Lung (tissue), 16 donors: ENCODE results near the gene LSM7. TPM values are rescaled to one million over a fixed set of nuclear protein-coding genes. Genes with fewer than 3 reads are reported as not detected.

Experiments used
- ATAC-seq: fragments of 200-7000 bp; cut with Tn5 transposase; one replicate; pipeline ENCODE4 v1.9.1; 2020; ENCODE audit warnings: moderate number of reproducible peaks; ENCODE audit not compliant: insufficient read depth, low FRiP score
- DNase-seq, 3 donors: peaks; one replicate each; pipeline ENCODE4 v3.0.0-alpha.2; 2013 to 2017
- H3K27ac ChIP-seq, 2 donors: one replicate each; pipeline ENCODE4 v1.5.1; 2013; ENCODE audit warnings: mild to moderate bottlenecking in 2 of 2, moderate library complexity in 2 of 2, control low read depth in 1 of 2, inconsistent platforms in 1 of 2, low read depth in 1 of 2, low read length in 1 of 2
- H3K27me3 ChIP-seq, 3 donors: one replicate each; pipeline ENCODE4 v1.5.1; 2013; ENCODE audit warnings: low read length in 2 of 3; ENCODE audit not compliant: control insufficient read depth in 3 of 3, insufficient read depth in 3 of 3
- H3K36me3 ChIP-seq, 4 donors: one replicate each; pipeline ENCODE4 v1.5.1; 2013; ENCODE audit warnings: low read length in 4 of 4, mild to moderate bottlenecking in 1 of 4, moderate library complexity in 1 of 4; ENCODE audit not compliant: control insufficient read depth in 4 of 4, insufficient read depth in 4 of 4
- H3K4me1 ChIP-seq, 5 donors: one replicate each; pipeline ENCODE4 v1.5.1; 2013; ENCODE audit warnings: low read length in 5 of 5, mild to moderate bottlenecking in 2 of 5, moderate library complexity in 1 of 5; ENCODE audit not compliant: control insufficient read depth in 5 of 5, insufficient read depth in 5 of 5
- H3K4me3 ChIP-seq: one replicate; pipeline ENCODE4 v1.5.1; 2013; ENCODE audit warnings: mild to moderate bottlenecking, control low read depth, moderate library complexity
- H3K9ac ChIP-seq, 2 donors: one replicate each; pipeline ENCODE4 v1.5.1; 2013; ENCODE audit warnings: low read length in 2 of 2, control low read depth in 1 of 2; ENCODE audit not compliant: insufficient read depth in 1 of 2
- H3K9me3 ChIP-seq, 4 donors: one replicate each; pipeline ENCODE4 v1.5.1; 2013; ENCODE audit warnings: low read length in 3 of 4, mild to moderate bottlenecking in 1 of 4, moderate library complexity in 1 of 4; ENCODE audit not compliant: control insufficient read depth in 4 of 4, insufficient read depth in 3 of 4
- WGBS, 2 donors: extraction: QIAGEN DNeasy Blood & Tissue Kit; methylation state at CpG; one replicate each; pipeline ENCODE4 v1.1.7; 2013; 5-methylcytosine and 5-hydroxymethylcytosine counted together
- long read RNA-seq, 5 donors: transcript quantifications; one replicate each; lab custom pipeline, GENCODE V29; 2026
- polyA plus RNA-seq, 2 donors: library from polyadenylated mRNA; stranded (reverse); fragments of 200-250 nt; gene quantifications; one replicate each; pipeline ENCODE4 v1.2.1, GENCODE V29; 2013
- total RNA-seq, 2 donors: library from RNA; depleted of rRNA in 1 of 2; stranded (reverse); fragments of >200 nt in 1 of 2; gene quantifications; one replicate each; pipeline ENCODE4 v1.2.1, GENCODE V29; 2014 to 2021
- TF ChIP-seq, protein P1 (sequence below): IDR thresholded peaks from 2 replicates; pipeline ENCODE4 v1.5.1; 2012; ENCODE audit warnings: mild to moderate bottlenecking; ENCODE audit errors: control extremely low read depth, extremely low read depth
- donor health status: control.
- donor health status: control.
- donor health status: Bipolar disorder and iron deficiency.
- donor health status: healthy.
- donor health status: DM: yes; HTN: yes; CAD: no.

The LSM7 gene
- total RNA-seq: 10 to 100 TPM; 54.9 to 92.1 TPM
- 100 to 1,000 TPM; 291 to 307 TPM for polyA plus RNA-seq
- long read RNA-seq, donor 1, transcript LSM7-201 (4 exons, 529 nt): major isoform, 59 of 109 reads
- long read RNA-seq, donor 1, transcript LSM7-203 (4 exons, 512 nt): minor isoform, 10 of 109 reads
- long read RNA-seq, donor 1, transcript LSM7-206 (2 exons, 710 nt): minor isoform, 10 of 109 reads
- long read RNA-seq, donor 1, partial matches to known transcripts: 24 of 109 reads
- long read RNA-seq, donor 1, other reads (novel, unspliced or antisense): 0 of 109 reads
- long read RNA-seq, donor 2, transcript LSM7-203 (4 exons, 512 nt): minor isoform, 8 of 72 reads
- long read RNA-seq, donor 2, transcript LSM7-206 (2 exons, 710 nt): minor isoform, 10 of 72 reads
- long read RNA-seq, donor 2, transcript LSM7-204 (3 exons, 575 nt): minor isoform, 6 of 72 reads
- long read RNA-seq, donor 2, transcript LSM7-201 (4 exons, 529 nt): major isoform, 35 of 72 reads
- long read RNA-seq, donor 2, partial matches to known transcripts: 12 of 72 reads
- long read RNA-seq, donor 2, other reads (novel, unspliced or antisense): 0 of 72 reads
- long read RNA-seq, donor 3, transcript LSM7-204 (3 exons, 575 nt): minor isoform, 6 of 50 reads
- long read RNA-seq, donor 3, transcript LSM7-203 (4 exons, 512 nt): minor isoform, 8 of 50 reads
- long read RNA-seq, donor 3, transcript LSM7-201 (4 exons, 529 nt): major isoform, 27 of 50 reads
- long read RNA-seq, donor 3, partial matches to known transcripts: 7 of 50 reads
- long read RNA-seq, donor 3, other reads (novel, unspliced or antisense): 0 of 50 reads
- long read RNA-seq, donor 4, transcript LSM7-206 (2 exons, 710 nt): minor isoform, 10 of 70 reads
- long read RNA-seq, donor 4, transcript LSM7-203 (4 exons, 512 nt): minor isoform, 5 of 70 reads
- long read RNA-seq, donor 4, transcript LSM7-204 (3 exons, 575 nt): minor isoform, 9 of 70 reads
- long read RNA-seq, donor 4, transcript LSM7-201 (4 exons, 529 nt): major isoform, 33 of 70 reads
- long read RNA-seq, donor 4, partial matches to known transcripts: 13 of 70 reads
- long read RNA-seq, donor 4, other reads (novel, unspliced or antisense): 0 of 70 reads
- long read RNA-seq, donor 5, transcript LSM7-204 (3 exons, 575 nt): minor isoform, 25 of 171 reads
- long read RNA-seq, donor 5, transcript LSM7-201 (4 exons, 529 nt): major isoform, 79 of 171 reads
- long read RNA-seq, donor 5, transcript LSM7-203 (4 exons, 512 nt): minor isoform, 15 of 171 reads
- long read RNA-seq, donor 5, transcript LSM7-206 (2 exons, 710 nt): minor isoform, 17 of 171 reads
- long read RNA-seq, donor 5, partial matches to known transcripts: 33 of 171 reads
- long read RNA-seq, donor 5, other reads (novel, unspliced or antisense): 0 of 171 reads

DNA sequence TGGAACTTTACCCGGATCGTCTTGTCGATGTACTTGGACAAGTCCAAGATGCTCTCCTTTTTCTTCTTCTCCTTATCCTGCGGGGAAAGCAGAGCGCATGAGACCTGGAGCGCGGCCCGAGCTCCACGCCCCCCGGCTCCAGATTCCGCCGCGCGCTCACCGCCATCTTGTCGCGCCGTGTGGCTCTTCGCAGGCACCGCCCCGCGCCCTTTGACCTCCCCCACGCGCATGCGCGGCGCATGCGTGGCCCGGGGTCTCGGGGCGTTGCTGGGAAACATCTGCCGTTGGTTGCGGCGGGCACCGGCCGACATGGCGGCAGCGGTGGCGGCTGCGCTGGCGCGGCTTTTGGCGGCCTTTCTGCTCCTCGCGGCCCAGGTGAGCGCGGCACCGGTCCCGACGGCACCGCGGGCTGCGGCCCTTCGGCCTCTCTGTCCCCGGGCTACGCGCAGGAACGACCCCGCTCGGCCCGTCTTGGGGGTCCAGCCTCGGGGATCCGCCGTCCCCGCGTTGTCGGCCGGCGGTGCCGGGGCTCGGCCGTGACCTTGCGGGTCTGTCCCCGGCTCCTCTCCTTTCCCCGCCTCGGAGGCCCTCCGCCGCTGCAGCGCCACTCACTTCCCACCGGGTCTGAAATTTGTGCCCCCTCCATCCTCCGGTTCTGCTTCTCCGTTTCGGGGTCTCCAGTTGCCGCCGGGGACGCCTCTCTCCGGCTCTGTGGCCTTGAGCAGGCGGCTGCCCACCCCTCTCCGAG, at the start of gene LSM7, which contains the start of gene SPPL2B:
LSM7 (minus strand) TSS at position 186 of the 748 bp plus-strand sequence; CDS start at position 166, 20 bp downstream.
SPPL2B (plus strand) TSS at position 284 of the 748 bp plus-strand sequence; CDS start at position 310, 26 bp downstream.
- Histone ChIP-seq H3K9ac (peak within 1 kb of the TSS; percentile 39 to 46), H3K27ac (peak within 1 kb of the TSS; percentile 69 to 86), H3K9me3 (no peaks in the 10 kb centered on the region), H3K4me3 (peak within 1 kb of the TSS; percentile 93), H3K36me3 (peaks cover 0 to 15% (median 5%) of the 10 kb centered on the region in 4 donors), H3K27me3 (no peaks in the 10 kb centered on the region), H3K4me1 (peaks cover 0 to 37% (median 18%) of the 10 kb centered on the region in 5 donors)
- ATAC-seq (peak; percentile 91), DNase-seq (peak; percentile 92 to 96 (median 92))
- WGBS, 2 donors: 0% methylated on average over 83 to 89 of the region's 89 CpGs
- TF ChIP-seq, protein P1, sequence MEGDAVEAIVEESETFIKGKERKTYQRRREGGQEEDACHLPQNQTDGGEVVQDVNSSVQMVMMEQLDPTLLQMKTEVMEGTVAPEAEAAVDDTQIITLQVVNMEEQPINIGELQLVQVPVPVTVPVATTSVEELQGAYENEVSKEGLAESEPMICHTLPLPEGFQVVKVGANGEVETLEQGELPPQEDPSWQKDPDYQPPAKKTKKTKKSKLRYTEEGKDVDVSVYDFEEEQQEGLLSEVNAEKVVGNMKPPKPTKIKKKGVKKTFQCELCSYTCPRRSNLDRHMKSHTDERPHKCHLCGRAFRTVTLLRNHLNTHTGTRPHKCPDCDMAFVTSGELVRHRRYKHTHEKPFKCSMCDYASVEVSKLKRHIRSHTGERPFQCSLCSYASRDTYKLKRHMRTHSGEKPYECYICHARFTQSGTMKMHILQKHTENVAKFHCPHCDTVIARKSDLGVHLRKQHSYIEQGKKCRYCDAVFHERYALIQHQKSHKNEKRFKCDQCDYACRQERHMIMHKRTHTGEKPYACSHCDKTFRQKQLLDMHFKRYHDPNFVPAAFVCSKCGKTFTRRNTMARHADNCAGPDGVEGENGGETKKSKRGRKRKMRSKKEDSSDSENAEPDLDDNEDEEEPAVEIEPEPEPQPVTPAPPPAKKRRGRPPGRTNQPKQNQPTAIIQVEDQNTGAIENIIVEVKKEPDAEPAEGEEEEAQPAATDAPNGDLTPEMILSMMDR: no peak

DNA sequence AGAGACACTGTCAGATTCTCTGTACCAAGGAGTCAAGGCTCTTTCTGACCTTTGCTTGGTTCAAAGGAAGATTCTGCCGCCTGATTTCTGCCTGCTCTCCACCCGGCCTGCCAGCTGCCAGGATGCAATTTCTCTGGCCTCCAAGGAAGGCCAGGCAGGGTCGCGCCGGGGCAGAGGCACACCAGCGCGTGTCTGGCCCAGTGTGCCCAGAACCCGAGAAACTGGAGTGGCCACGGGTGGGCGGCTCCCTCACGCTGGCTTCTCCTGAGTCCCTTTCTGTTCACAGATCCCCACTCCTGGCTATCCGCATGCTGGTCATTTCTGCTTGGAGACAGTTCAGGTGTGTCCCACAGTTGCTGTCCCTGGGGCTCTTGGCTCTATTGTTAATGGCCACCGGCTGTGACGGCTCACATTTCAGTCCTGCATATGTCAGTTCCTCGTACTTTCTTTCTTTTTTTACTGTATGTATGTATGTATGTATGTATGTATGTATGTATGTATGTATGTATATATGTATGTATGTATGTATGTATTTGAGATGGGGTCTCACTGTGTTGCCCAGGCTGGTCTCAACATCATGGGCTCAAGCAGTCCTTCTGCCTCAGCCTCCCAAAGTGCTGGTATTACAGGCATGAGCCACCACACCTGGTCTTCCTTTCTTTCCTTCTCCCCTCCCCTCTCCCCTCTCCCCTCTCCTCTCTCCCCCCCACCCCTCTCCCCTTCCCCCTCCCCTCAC, 48.6 kb upstream of the LSM7 start:
- WGBS, 2 donors: 78 to 86% methylated on average over 15 of the region's 15 CpGs
- DNase-seq (no peak), ATAC-seq (no peak)

More for the DNA sequence above, 48.6 kb upstream of the LSM7 start:
- Histone ChIP-seq H3K36me3 (no peaks in the 10 kb centered on the region), H3K9ac (no peak overlapping the region), H3K27me3 (peaks cover 0 to 3% (median 0%) of the 10 kb centered on the region in 3 donors), H3K27ac (no peak overlapping the region), H3K4me1 (peaks cover 0 to 1% (median 0%) of the 10 kb centered on the region in 5 donors), H3K9me3 (peaks cover 0 to 6% (median 1%) of the 10 kb centered on the region in 4 donors), H3K4me3 (no peak overlapping the region)
- TF ChIP-seq, protein P1: no peak
